Astrocyte of the cerebellum (primary cell): ENCODE results near the gene NIN.

Experiments used
- DNase-seq: peaks from one replicate; pipeline ENCODE4 v3.0.0-alpha.2; 2011; ENCODE audit warnings: low read depth
- H3K4me3 ChIP-seq: 2 replicates; pipeline ENCODE4 v1.5.1; 2011; ENCODE audit warnings: mild to moderate bottlenecking, low read depth, low read length, moderate library complexity
- CTCF ChIP-seq: IDR thresholded peaks from 2 replicates; pipeline ENCODE4 v1.5.1; 2012; ENCODE audit warnings: low read length, low read depth, moderate library complexity, mild to moderate bottlenecking; ENCODE audit errors: missing control alignments
- in situ Hi-C: cut with HindIII; loops from 2 replicates; pipeline ENCODE4 v1.10.0; 2017; ENCODE audit warnings: low sequenced_read_pairs

The NIN gene

GRCh38 chr14:50776522-50776921, 54.4 kb downstream of the NIN start:
- in situ Hi-C loops, result loop anchor here (25.0 kb wide), 1 partner anchor 164 kb away; no protein-coding TSS in a partner anchor
- no peak for TF ChIP-seq CTCF
- no peak for DNase-seq
- H3K4me3 ChIP-seq, result no peak overlapping the region

GRCh38 chr14:50775357-50775756, 55.6 kb downstream of the NIN start:
- DNase-seq, result peak; percentile 73
- in situ Hi-C loops, result loop anchor here (25.0 kb wide), 1 partner anchor 163 kb away; no protein-coding TSS in a partner anchor
- no peak for TF ChIP-seq CTCF
- no peak overlapping the region for H3K4me3 ChIP-seq

- H3K4me3 ChIP-seq, result no peak overlapping the region
- in situ Hi-C loops, result loop anchor here (25.0 kb wide), 1 partner anchor 162 kb away; no protein-coding TSS in a partner anchor
- no peak for DNase-seq
- TF ChIP-seq CTCF, result no peak
Observed at GRCh38 chr14:50774542-50775267, 56.3 kb downstream of the NIN start.

GRCh38 chr14:50773632-50774541, 57.1 kb downstream of the NIN start:
- in situ Hi-C loops, result no loop called here
- DNase-seq, result peak; percentile 36
- H3K4me3 ChIP-seq, result no peak overlapping the region
- TF ChIP-seq CTCF, result peak; percentile 95

GRCh38 chr14:50772412-50772811, 58.5 kb downstream of the NIN start:
- H3K4me3 ChIP-seq, result no peak overlapping the region
- peak; percentile 42 for DNase-seq
- TF ChIP-seq CTCF, result no peak
- in situ Hi-C loops, result no loop called here

GRCh38 chr14:50770586-50770985, 60.4 kb downstream of the NIN start:
- in situ Hi-C loops, result no loop called here
- no peak for DNase-seq
- no peak overlapping the region for H3K4me3 ChIP-seq
- no peak for TF ChIP-seq CTCF
